D721Med (cell line): ENCODE data around the gene SLC6A6.

Source experiments
- DNase-seq: peaks from one replicate; pipeline ENCODE4 v3.0.0; 2011; ENCODE audit warnings: low spot score; ENCODE audit not compliant: insufficient read length
- FAIRE-seq: peaks from 2 replicates; lab custom pipeline; 2011; peaks lifted over from hg19 to GRCh38; lab: Jason Lieb, UNC
- CTCF ChIP-seq: IDR thresholded peaks from 2 replicates; pipeline ENCODE4 v1.5.1; 2012; ENCODE audit warnings: mild to moderate bottlenecking, control low read depth; ENCODE audit not compliant: insufficient read depth; ENCODE audit errors: missing control alignments

The SLC6A6 gene

GRCh38 chr3:14391033-14391432, 11.4 kb upstream of the SLC6A6 start:
- TF ChIP-seq CTCF = no peak
- DNase-seq (no peak), FAIRE-seq (no peak)

GRCh38 chr3:14392231-14392630, 10.2 kb upstream of the SLC6A6 start:
- no peak for FAIRE-seq
- no peak for TF ChIP-seq CTCF
- no peak for DNase-seq

- no peak for DNase-seq
- no peak for TF ChIP-seq CTCF
Observed at GRCh38 chr3:14392803-14393319, 9.5 kb upstream of the SLC6A6 start.

GRCh38 chr3:14393440-14394106, 8.8 kb upstream of the SLC6A6 start:
- FAIRE-seq (no peak), DNase-seq (no peak)
- no peak for TF ChIP-seq CTCF

More at GRCh38 chr3:14392803-14393319, 9.5 kb upstream of the SLC6A6 start:
- FAIRE-seq = no peak

- DNase-seq = no peak
- no peak for TF ChIP-seq CTCF
- no peak for FAIRE-seq
Observed at GRCh38 chr3:14396031-14396692, 6.2 kb upstream of the SLC6A6 start.

- FAIRE-seq = no peak
- DNase-seq = no peak
- TF ChIP-seq CTCF = no peak
Observed at GRCh38 chr3:14397046-14397445, 5.4 kb upstream of the SLC6A6 start.

- FAIRE-seq (no peak), DNase-seq (no peak)
- no peak for TF ChIP-seq CTCF
Observed at GRCh38 chr3:14397531-14397930, 4.9 kb upstream of the SLC6A6 start.
